Renal cortex interstitium (tissue), 11 donors: Measurements from ENCODE around the gene CLEC18A. TPM values are rescaled to one million over a fixed set of nuclear protein-coding genes. Genes with fewer than 3 reads are reported as not detected.
A peak's percentile ranks its signal among the peaks of the same experiment; 100 is the strongest.
"Not testable (repeated sequence)": the region's sequence is repeated elsewhere in the genome, so short reads cannot be mapped to it uniquely, and the experiment has no call there.

Source experiments
- DNase-seq, 11 donors: peaks; one replicate each; pipeline ENCODE4 v3.0.0-alpha.2; 2013; ENCODE audit warnings: low read depth in 9 of 11, low spot score in 4 of 11; ENCODE audit errors: extremely low read depth in 1 of 11
- polyA plus RNA-seq, 3 donors: library from polyadenylated mRNA; unstranded; fragments of 120-200 nt; gene quantifications; one replicate each; pipeline ENCODE4 v1.2.1, GENCODE V29; 2013; ENCODE audit not compliant: insufficient read length in 3 of 3

Gene CLEC18A
- polyA plus RNA-seq, 3 donors: 47.6 to 92.0 (median 73.5) TPM

DNA sequence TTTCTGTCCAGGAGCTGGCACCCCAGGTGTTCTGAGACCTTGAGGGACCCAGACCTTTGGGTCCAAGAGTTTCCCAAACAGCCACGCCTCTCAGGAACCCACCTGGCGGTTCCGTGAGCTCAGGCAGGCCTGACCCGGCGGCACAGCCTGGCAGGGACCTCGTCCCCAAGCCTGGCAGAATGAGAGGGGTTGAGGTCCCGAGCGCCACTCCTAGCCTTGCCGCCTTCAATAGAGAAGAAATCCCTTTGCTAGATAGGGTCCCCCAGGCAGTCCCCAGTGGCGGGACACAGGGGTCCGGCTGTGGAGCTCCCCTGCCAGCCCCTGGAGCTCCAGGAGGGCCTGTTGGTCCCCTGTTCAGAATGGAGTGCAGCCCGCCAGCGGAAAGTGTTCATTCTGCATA, 10.5 kb upstream of the CLEC18A start:
- no peak for DNase-seq

DNA sequence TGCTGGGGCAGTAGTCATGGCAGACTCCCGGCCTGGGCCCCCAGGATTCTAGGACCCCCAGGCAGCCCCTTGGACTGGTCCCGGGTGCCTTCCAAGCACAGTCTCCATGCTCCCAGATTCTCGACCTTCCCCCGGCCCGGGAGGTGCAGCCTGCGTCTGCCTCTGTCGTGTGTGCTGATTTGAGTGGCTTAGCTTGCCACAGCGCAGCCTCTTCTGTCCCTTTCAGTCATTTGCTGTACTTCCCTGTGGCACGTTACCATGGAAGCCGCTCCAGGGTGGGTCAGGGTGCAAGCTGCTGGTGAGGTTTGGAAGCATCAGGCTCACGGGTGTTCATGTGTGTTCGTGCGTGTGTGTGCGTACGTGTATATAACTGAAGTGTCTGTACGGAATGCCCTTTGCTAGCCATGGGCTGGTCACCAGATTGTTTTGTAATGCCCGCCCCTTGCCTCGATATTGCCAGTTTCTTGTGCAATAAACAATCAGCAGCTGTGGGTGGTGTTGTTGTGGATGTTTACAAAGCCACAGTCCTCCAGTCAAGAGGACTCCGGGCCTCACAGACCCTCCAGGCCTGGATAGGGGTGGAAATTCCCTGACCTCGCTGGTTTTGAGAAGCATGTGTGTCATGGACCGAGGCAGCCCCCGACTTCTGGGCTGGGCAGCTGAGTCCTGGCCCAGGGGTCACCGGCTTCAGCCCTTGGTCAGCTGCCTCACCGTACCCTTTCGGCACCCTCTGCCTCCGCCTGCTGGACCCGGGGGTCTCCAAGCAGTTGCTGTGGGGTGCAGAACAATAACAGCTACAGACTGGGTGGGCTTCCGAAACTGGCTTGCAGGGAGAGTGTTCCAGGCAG, 9.7 kb upstream of the CLEC18A start:
- no peak for DNase-seq

- no peak for DNase-seq
Observed at GRCh38 chr16:69942099-69942491, 9.0 kb upstream of the CLEC18A start.

DNA sequence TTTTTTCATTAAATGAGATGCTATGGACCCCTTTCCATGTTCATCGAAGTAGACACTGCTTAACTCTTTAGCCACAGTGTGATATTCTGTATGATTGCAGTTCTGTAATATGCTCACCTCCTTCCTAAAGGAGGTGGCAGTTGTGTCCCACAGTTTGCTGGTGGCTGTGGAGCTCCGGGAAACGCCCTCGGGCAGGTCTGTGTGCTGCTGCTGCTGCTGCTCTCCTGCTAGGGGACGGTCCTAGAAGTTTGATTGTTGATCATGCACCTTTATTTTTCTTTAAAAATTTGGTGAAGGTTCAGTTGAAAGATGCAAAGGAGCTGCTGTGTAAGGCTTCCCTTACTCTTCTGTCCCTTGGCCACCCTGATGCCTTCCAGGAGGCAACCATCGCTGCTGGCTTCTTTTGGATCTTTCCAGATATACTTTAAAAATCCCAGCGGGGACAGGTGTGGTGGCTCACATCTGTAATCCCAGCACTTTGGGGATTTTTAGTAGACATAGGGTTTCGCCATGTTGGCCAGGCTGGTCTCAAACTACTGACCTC, 8.4 kb upstream of the CLEC18A start:
- DNase-seq: no peak

- DNase-seq: not testable (repeated sequence)
Observed at GRCh38 chr16:69943241-69944036, 7.7 kb upstream of the CLEC18A start.

GRCh38 chr16:69950411-69950810, 723 bp upstream of the CLEC18A start:
- not testable (repeated sequence) for DNase-seq

- DNase-seq: not testable (repeated sequence)
Observed at GRCh38 chr16:69951672-69952031, 518 bp downstream of the CLEC18A start.

GRCh38 chr16:69952116-69952515, 982 bp downstream of the CLEC18A start:
- DNase-seq: not testable (repeated sequence)

- not testable (repeated sequence) for DNase-seq
Observed at GRCh38 chr16:69952572-69953355, 1.6 kb downstream of the CLEC18A start.

GRCh38 chr16:69954241-69954640, 3.1 kb downstream of the CLEC18A start:
- not testable (repeated sequence) for DNase-seq

GRCh38 chr16:69963312-69963711, 12.2 kb downstream of the CLEC18A start:
- DNase-seq: not testable (repeated sequence)

- peak in 3 of 11 donors; percentile 32 to 45 (median 32) for DNase-seq
Observed at GRCh38 chr16:69964960-69965660, 14.0 kb downstream of the CLEC18A start.

- DNase-seq: not testable (repeated sequence)
Observed at GRCh38 chr16:69965661-69966054, 14.5 kb downstream of the CLEC18A start.

GRCh38 chr16:69967688-69968087, 16.6 kb downstream of the CLEC18A start:
- not testable (repeated sequence) for DNase-seq

DNA sequence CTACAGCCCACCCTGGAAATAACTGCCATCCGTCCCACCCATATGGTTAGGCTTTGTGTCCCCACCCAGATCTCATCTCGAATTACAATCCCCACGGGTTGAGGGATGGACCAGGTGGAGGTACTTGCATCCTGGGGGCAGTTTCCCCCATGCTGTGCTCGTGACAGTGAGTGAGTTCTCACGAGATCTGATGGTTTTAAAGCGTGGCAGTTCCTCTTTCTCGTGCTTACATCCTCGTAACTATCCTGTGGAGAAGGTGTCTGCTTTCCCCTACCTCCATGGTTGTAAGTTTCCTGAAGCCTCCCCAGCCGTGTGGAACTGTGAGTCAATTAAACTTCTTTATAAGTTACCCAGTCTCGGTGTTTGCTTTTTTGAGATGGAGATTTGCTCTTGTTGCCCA, 17.0 kb downstream of the CLEC18A start:
- DNase-seq: not testable (repeated sequence)

GRCh38 chr16:69969657-69970056, 18.5 kb downstream of the CLEC18A start:
- DNase-seq: not testable (repeated sequence)

- not testable (repeated sequence) for DNase-seq
Observed at GRCh38 chr16:69972120-69972519, 21.0 kb downstream of the CLEC18A start.

- DNase-seq: not testable (repeated sequence)
Observed at GRCh38 chr16:69972935-69973334, 21.8 kb downstream of the CLEC18A start.
